ENCODE measurements around the gene TOR3A.

TOR3A gene

DNA sequence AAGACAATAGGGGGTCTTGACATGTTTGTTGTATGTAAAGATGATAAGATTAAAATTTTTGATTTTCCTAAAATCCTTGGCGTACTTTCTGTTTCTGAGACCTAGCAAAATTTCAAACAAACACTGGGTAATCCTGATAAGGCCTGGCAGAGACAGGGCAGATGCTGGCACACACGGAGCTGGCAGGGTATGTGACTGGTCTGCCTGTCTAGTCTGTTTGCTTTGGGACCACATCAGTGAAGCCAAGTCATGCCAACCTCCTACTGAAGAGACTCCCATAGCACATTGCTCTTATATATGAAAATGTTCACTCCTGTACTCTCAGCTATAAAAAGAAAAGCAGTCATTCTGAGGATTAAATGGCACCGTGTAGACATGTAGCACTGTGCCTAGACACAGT lies 14.1 kb downstream of the TOR3A start:
- no peaks in the 10 kb centered on the region for H3K9me3 Mint-ChIP-seq
- peak overlapping the region; percentile 57 for H3K27ac Mint-ChIP-seq
- TF ChIP-seq, protein P1, sequence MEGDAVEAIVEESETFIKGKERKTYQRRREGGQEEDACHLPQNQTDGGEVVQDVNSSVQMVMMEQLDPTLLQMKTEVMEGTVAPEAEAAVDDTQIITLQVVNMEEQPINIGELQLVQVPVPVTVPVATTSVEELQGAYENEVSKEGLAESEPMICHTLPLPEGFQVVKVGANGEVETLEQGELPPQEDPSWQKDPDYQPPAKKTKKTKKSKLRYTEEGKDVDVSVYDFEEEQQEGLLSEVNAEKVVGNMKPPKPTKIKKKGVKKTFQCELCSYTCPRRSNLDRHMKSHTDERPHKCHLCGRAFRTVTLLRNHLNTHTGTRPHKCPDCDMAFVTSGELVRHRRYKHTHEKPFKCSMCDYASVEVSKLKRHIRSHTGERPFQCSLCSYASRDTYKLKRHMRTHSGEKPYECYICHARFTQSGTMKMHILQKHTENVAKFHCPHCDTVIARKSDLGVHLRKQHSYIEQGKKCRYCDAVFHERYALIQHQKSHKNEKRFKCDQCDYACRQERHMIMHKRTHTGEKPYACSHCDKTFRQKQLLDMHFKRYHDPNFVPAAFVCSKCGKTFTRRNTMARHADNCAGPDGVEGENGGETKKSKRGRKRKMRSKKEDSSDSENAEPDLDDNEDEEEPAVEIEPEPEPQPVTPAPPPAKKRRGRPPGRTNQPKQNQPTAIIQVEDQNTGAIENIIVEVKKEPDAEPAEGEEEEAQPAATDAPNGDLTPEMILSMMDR (IDR thresholded peaks at IDR 0.05): no peak
- H3K4me3 Mint-ChIP-seq: no peak overlapping the region
- H3K4me1 Mint-ChIP-seq: peaks cover 12% of the 10 kb centered on the region
- peaks cover 76% of the 10 kb centered on the region for H3K36me3 Mint-ChIP-seq (ENCODE audit: low read depth)
- H3K27me3 Mint-ChIP-seq (ENCODE audit: low read depth, poor library complexity): no peaks in the 10 kb centered on the region
- no peak for DNase-seq

DNA sequence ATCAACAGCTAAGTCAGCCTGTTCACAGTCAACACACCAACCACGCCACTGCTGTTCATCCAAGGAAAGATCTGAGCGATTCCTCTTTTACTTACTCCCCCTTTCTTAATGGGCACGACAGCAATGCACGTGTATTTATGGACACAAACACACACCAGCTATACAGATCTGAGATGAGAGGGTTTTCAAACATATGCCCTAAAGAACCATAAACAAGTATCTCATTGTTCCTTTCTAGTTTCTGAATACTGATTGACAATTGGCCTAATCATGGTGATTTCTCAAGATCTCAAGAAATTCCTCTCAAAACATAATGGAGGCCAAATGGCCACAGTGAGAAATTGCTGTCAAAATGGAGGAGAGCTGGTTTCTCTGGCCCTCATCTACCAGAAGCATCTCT lies 18.0 kb downstream of the TOR3A start:
- H3K27me3 Mint-ChIP-seq (ENCODE audit: low read depth, poor library complexity): no peaks in the 10 kb centered on the region
- no peak for DNase-seq
- peaks cover 64% of the 10 kb centered on the region for H3K36me3 Mint-ChIP-seq (ENCODE audit: low read depth)
- H3K27ac Mint-ChIP-seq: no peak overlapping the region
- H3K4me3 Mint-ChIP-seq: no peak overlapping the region
- H3K4me1 Mint-ChIP-seq: no peaks in the 10 kb centered on the region
- TF ChIP-seq, protein P1 (IDR thresholded peaks at IDR 0.05): no peak
- no peaks in the 10 kb centered on the region for H3K9me3 Mint-ChIP-seq

DNA sequence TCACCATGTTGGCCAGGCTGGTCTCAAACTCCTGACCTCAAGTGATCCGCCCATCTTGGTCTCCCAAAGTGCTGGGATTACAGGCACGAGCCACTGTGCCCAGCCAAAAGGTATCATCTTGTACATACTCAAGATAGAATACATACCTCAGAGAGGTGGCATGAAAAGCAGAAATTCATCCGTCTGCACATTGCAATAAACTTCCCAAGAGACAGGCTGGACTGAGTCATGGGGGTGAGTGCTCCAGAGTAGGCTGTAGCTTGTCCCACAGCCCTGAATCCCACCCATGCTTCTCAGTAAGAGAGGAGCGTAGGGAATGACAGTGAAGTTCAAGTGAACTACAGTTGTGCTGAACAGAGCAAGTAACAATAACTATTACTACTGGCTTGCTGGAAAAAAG lies 19.7 kb downstream of the TOR3A start:
- Mint-ChIP-seq H3K27ac (no peak overlapping the region), H3K9me3 (no peaks in the 10 kb centered on the region), H3K36me3 (ENCODE audit: low read depth) (peaks cover 52% of the 10 kb centered on the region), H3K4me1 (no peaks in the 10 kb centered on the region), H3K27me3 (ENCODE audit: low read depth, poor library complexity) (no peaks in the 10 kb centered on the region), H3K4me3 (no peak overlapping the region)
- TF ChIP-seq, protein P1 (IDR thresholded peaks at IDR 0.05): no peak
- DNase-seq: no peak

DNA sequence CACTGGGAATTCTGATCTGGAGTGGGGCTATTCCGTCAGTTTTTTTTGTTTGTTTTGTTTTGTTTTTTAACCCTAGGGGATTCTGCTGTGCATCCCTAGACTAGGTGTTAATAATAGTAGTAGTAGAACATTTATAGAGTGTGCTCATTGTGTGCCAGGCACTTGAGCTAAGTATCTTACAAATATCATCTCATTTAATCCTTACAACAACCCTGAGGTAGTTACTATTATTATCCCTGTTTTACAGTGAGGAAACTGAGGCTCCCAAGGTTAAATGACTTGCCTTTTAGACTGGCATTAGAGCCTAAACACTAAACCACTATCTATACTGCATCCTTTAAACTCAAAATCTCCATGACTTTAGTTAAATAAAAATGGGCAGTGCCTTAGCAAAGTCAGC lies 22.1 kb downstream of the TOR3A start:
- H3K27me3 Mint-ChIP-seq (ENCODE audit: low read depth, poor library complexity): no peaks in the 10 kb centered on the region
- TF ChIP-seq, protein P1 (IDR thresholded peaks at IDR 0.05): no peak
- H3K27ac Mint-ChIP-seq: no peak overlapping the region
- no peaks in the 10 kb centered on the region for H3K9me3 Mint-ChIP-seq
- DNase-seq: no peak
- H3K4me1 Mint-ChIP-seq: no peaks in the 10 kb centered on the region
- H3K4me3 Mint-ChIP-seq: no peak overlapping the region
- peaks cover 42% of the 10 kb centered on the region for H3K36me3 Mint-ChIP-seq (ENCODE audit: low read depth)

DNA sequence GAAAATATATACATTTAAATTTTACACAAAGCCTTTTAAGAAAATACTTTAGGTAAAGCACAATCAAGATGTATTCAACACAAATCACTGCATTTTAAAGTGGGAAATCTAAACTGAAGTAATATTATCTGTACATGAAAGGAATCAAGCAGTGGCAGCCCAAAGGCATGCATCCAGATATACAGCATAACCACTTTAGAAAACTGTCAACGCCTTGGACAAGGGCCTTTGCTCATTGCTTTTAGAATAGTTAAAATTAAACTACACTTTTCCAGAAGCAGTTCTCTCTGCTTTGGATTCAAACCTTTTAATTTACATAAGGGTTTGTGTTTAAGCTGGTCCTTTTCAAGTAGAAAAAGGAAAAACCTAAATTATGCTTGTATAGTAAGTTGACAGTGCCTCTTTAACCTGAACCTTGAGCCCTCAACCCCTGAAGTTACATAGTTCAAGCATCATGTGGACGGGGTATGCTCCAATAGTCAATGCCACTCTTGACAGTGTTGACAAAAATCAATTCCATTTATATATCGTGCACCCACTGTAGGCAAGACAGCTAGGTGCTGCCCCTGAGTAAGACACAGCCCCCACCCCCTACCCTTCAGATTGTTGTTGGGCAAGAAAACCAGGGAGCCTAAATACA lies 22.9 kb downstream of the TOR3A start:
- Mint-ChIP-seq H3K27me3 (ENCODE audit: low read depth, poor library complexity) (no peaks in the 10 kb centered on the region), H3K4me1 (no peaks in the 10 kb centered on the region), H3K36me3 (ENCODE audit: low read depth) (peaks cover 41% of the 10 kb centered on the region), H3K4me3 (no peak overlapping the region), H3K27ac (no peak overlapping the region), H3K9me3 (no peaks in the 10 kb centered on the region)
- TF ChIP-seq, protein P1 (IDR thresholded peaks at IDR 0.05): no peak
- no peak for DNase-seq

DNA sequence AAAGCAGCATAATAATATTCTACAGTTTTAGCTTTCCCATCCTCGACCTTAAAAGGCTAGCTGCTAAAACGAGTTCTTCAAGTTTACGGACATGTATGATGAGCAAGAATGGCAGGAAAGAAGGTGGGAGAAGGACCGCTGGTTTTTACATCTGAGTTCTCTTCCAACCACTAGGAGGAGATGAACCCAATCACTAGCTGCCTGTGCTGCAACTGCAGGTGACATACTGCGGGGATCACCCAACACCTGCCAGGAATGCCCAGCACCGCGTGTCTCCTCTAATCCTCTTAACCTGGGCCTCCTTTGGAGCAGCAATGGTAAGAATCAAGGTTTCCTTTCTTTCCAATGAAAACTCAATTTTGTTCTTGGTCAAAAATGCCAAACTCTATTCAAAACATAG lies 23.5 kb downstream of the TOR3A start:
- Mint-ChIP-seq H3K4me3 (no peak overlapping the region), H3K27ac (no peak overlapping the region), H3K36me3 (ENCODE audit: low read depth) (peaks cover 40% of the 10 kb centered on the region), H3K9me3 (no peaks in the 10 kb centered on the region), H3K4me1 (no peaks in the 10 kb centered on the region), H3K27me3 (ENCODE audit: low read depth, poor library complexity) (no peaks in the 10 kb centered on the region)
- TF ChIP-seq, protein P1 (IDR thresholded peaks at IDR 0.05): no peak
- DNase-seq: no peak

Data from nephron progenitor cell (in vitro differentiated cells).